Activated T-cell treated with anti-CD3 and anti-CD28 coated beads, Interleukin-2, amount 50 U/mL, for 1 hour (primary cell): Measurements from ENCODE around the gene TMEM209.

Experiments used
- DNase-seq: peaks from one replicate; pipeline ENCODE4 v3.0.0-alpha.2; 2020

TMEM209 gene

DNA sequence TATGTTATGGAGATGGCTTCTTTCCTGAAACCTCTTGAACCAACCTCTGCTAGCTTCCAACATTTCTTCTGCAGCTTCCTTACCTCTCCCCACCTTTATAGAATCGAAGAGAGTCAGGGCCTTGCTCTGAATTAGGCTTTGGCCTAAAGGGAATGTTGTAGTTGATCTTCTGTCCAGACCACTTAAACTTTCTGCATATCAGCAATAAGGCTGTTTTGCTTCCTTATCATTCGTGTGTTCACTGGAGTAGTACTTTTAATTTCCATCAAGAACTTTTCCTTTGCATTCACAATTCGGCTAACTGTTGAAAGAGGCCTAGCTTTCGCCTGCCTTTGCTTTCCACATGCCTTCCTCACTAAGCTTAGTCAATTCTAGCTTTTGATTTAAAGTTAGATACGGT, 86.9 kb downstream of the TMEM209 start:
- DNase-seq: no peak

DNA sequence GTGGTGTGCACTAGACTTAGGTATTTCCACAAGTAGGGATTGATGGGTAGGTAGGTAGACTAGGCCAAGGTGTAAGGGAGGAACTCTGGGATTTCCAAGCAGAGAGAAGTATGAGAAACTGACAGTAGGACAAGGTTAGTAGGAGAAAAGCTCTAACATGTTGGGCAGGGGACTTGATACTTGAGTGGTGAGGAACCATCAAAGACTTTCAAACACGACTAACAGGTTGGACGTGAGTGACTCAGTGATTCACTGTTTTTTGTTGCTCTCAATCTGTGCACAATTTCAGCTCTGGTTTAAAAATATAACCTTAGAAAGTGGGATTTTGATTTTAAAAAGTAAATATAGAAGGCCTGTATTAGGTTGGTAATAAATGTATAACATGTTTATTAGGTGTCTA, 90.4 kb downstream of the TMEM209 start:
- no peak for DNase-seq
